ENCODE results near the gene ATP5PO.

Gene ATP5PO

DNA sequence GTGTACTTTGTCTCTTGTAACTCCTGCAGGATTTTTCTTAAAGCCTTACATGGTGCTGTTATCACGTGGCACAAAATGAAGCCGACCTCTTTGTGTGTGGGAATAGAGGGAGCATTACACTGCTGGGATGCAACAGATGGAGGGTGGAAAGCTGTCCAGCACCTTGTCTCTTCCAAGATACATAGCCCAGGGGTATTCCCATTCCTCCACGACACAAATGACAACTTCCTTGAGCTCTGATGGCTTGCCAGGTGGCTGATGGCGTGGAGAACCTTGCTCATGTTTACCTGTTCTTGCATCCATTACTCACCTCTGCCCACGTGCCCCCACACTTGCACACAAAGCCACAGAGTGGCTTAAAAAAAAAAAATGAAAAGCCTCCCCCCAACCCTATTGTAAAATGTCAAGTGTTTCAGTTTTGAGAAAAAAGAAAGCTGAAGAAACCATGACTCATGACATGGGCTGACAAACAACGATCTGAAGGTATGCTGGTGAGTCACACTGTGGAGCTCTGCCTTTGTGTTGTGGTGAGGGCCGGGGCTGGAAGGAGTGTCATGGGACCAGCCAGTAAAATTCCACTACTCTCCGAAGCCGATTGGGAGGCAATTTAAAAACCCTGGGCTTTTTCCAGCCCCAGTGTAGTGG lies 32.0 kb upstream of the ATP5PO start:
- Mint-ChIP-seq H3K27me3 (no peaks in the 10 kb centered on the region), H3K4me3 (peak overlapping the region; percentile 65), H3K27ac (peak overlapping the region; percentile 96), H3K9me3 (peaks cover 7% of the 10 kb centered on the region), H3K4me1 (peaks cover 59% of the 10 kb centered on the region), H3K36me3 (peaks cover 9% of the 10 kb centered on the region)
- ATAC-seq = peak; percentile 88

DNA sequence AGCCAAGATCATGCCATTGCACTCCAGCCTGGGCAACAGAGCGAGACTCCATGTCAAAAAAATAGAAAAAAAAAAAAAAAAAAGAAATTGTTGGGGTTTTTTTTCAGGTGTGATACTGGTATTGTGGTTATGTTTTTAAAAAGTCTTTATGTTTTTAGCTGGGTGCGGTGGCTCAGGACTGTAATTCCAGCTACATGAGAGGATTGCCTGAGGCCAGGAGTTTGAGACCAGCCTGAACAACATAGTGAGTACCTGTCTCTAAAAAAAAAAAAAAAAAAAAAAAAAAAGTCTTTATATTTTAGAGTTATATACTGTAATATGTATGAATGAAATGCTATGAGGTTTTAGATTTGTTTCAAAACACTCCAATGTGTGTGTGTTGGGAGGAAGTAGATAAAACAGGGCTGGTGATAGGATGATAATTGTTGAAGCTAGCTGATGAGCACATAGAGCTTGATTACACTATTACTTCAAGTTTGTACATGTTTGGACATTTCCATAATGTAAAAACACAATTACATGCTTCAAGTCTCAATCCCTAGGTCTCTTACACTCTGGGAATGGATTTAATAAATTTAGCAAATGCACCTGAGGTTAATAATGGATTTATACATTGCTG lies 30.2 kb upstream of the ATP5PO start:
- ATAC-seq = no peak
- Mint-ChIP-seq H3K36me3 (peaks cover 9% of the 10 kb centered on the region), H3K9me3 (peaks cover 7% of the 10 kb centered on the region), H3K27ac (peak overlapping the region; percentile 96), H3K4me1 (peaks cover 45% of the 10 kb centered on the region), H3K4me3 (no peak overlapping the region), H3K27me3 (no peaks in the 10 kb centered on the region)

DNA sequence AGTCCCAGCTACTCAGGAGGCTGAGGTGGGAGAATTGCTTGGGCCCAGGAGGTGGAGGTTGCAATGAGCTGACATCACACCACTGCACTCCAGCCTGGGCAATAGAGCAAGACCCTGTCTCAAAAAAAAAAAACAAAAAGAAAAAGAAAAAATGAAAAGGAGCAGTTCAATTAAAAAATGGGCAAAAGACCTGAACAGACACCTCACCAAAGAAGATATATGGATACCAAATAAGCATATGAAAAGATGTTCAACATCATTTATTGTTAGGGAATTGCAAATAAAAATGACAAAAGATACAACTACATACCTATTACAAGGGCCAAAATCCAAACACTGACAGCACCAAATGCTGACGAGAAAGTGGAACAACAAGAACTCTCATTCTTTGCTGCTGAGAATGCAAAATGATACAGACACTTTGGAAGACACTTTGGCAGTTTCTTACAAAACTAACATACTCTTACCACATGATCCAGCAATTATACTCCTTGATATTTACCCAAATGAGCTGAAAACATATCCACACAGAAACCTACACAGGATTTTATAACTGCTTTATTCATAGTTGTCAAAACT lies 28.7 kb upstream of the ATP5PO start:
- Mint-ChIP-seq H3K27ac (peak overlapping the region; percentile 4), H3K4me1 (peaks cover 39% of the 10 kb centered on the region), H3K27me3 (no peaks in the 10 kb centered on the region), H3K9me3 (peaks cover 7% of the 10 kb centered on the region), H3K36me3 (peaks cover 4% of the 10 kb centered on the region), H3K4me3 (no peak overlapping the region)
- no peak for ATAC-seq

DNA sequence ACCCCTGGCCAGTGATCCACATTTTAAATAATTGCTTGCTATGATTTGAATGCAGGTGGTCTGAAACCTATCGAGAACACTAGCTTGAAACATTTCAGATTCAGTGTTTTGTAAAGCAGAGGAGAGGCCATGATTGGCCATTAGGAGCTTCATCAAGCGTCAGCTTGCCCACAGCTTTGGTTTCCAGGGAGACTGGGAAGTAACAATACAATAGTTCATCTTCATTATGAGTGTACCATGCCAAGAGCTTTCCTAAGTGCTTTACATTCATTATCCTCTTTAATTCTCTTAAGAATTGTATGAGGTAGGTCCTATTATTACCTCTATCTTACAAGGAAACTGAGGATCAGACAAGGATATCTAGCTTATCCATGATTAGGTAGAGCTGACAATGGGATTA lies 27.7 kb upstream of the ATP5PO start:
- Mint-ChIP-seq H3K36me3 (peaks cover 4% of the 10 kb centered on the region), H3K27me3 (no peaks in the 10 kb centered on the region), H3K4me3 (no peak overlapping the region), H3K9me3 (peaks cover 7% of the 10 kb centered on the region), H3K27ac (no peak overlapping the region), H3K4me1 (peaks cover 29% of the 10 kb centered on the region)
- ATAC-seq = no peak

DNA sequence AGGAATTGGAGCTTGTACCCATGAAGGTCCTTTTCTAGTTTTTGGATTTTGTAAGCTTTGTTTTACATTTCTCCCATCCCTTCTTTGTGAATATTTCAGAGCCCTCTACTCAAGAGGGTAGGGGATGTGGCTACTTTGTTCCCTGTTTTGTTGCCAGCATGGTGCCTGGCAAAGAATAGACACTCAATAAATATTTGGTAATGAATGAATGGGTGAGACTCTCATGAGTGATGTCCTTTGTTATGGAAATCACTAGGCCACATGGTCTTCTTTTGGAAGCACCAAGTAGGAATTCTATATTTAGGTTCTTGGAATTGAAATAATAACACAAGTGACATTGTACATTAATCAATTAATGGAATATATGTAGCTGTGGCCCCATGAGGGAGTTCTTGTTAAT lies 26.8 kb upstream of the ATP5PO start:
- Mint-ChIP-seq H3K9me3 (peaks cover 7% of the 10 kb centered on the region), H3K27ac (no peak overlapping the region), H3K4me3 (no peak overlapping the region), H3K27me3 (no peaks in the 10 kb centered on the region), H3K36me3 (peaks cover 4% of the 10 kb centered on the region), H3K4me1 (peaks cover 21% of the 10 kb centered on the region)
- no peak for ATAC-seq

DNA sequence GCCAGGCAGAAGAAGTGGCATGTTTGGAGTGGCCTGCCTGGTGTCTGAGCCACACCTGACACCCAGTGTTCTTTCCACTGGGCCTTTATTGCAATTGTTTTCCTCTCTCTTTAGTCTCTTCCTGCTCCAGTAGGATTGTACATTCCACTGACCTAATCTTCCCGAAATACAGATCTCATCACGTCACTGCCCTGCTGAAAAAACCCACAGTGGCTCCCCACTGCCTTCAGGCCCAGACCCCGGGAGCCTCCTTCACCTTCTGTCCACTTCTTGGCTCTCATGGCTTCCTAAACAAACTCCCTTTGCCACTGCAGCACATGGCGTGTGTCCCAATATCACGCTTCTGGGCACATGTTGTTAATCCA lies 25.3 kb upstream of the ATP5PO start:
- peaks cover 16% of the 10 kb centered on the region for H3K4me1 Mint-ChIP-seq
- H3K4me3 Mint-ChIP-seq = no peak overlapping the region

DNA sequence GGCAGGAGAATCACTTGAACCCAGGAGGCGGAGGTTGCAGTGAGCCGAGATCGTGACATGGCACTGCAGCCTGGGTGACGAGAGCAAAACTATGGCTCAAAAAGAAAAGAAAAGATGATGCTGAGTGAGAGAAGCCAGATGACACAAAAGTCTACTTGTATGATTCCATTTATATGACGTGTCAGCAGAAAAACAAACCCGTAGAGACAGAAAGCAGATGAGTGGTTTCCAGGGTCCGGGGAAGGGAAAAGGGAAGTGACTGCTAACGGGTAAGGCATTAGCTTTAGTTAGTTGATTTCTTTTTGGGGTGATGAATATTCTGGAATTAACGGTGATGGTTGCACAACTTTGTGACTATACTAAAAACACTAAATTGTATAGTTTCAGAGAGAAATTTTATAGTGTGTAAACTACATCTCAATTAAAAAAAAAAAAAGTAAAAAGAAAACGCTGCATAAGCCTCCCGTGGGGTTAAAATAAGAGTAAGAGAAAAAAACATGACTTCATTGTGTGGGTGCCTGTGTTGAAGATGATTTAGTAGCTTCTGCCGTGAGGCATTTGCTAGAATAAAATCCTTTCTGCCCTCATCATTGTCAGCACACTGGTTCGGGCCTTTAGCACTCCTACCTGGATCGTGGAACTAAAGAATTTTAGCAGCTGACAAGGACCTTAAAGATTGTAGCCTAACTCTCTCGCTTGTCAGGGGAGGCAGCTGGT lies 24.7 kb upstream of the ATP5PO start:
- Mint-ChIP-seq H3K4me3 (no peak overlapping the region), H3K9me3 (peaks cover 7% of the 10 kb centered on the region), H3K4me1 (peaks cover 16% of the 10 kb centered on the region), H3K36me3 (peaks cover 4% of the 10 kb centered on the region), H3K27me3 (no peaks in the 10 kb centered on the region), H3K27ac (peak overlapping the region; percentile 0)
- ATAC-seq = peak; percentile 59

More for the DNA sequence above, 25.3 kb upstream of the ATP5PO start:
- H3K27me3 Mint-ChIP-seq = no peaks in the 10 kb centered on the region
- H3K36me3 Mint-ChIP-seq = peaks cover 4% of the 10 kb centered on the region
- H3K9me3 Mint-ChIP-seq = peaks cover 7% of the 10 kb centered on the region
- peak overlapping the region; percentile 0 for H3K27ac Mint-ChIP-seq
- no peak for ATAC-seq

DNA sequence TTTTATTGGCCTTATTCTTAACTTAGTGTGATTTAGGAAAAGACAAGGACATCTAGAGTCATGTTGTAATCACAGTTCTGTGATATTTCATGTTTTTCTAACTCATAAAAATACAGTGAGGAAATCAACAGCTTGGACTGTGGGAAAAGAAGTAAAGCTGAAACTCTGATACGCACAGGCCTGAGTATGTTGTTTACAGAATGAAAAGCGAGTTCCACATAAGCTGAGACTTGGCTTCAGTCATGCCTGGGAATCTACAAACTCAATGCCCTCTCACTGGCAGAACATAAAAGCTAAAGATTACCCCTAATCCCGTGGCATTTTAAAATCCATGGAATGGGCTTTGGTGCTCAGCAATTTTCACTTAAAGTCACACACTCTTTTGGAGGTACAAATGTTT lies 23.6 kb upstream of the ATP5PO start:
- Mint-ChIP-seq H3K4me3 (no peak overlapping the region), H3K4me1 (peaks cover 16% of the 10 kb centered on the region), H3K27me3 (no peaks in the 10 kb centered on the region), H3K36me3 (no peaks in the 10 kb centered on the region), H3K9me3 (peaks cover under 1% of the 10 kb centered on the region), H3K27ac (no peak overlapping the region)
- ATAC-seq = no peak

DNA sequence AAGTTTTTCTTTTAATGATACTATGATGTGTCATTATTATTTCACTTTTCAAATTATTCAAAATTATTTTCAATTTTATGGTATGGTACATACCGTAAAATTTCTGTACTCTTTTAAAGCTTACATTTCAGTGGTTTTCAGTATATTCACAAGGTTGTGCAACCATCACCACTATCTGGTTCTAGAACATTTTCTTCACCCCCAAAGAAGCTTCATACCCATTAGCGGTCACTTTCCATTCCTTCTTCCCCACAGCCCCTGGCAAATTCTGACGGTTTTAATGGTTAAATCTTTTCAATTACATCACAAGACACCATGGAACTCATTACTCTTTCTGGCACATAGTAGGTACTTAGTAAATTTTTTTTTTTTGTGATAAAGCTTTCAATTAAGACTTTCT lies 22.8 kb upstream of the ATP5PO start:
- Mint-ChIP-seq H3K9me3 (no peaks in the 10 kb centered on the region), H3K36me3 (no peaks in the 10 kb centered on the region), H3K4me3 (no peak overlapping the region)

DNA sequence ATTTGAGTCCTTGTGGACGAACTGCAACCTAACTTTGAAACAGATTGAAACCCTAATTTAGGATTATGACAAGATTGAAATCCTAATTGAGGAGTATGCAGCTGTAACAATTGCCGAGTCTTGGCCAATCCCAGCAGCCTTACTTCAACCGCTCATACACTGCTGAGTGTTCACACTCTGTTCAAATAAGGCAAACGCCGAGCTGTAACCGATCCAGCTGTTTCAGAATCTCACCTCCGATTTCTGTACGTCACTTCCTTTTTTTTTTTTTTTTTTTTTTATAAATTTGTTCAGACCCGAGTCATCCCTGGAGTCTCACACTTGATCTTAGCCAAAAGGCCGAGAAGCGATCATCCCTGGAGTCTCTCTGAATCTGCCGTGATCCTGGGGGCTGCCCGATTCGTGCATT lies 22.3 kb upstream of the ATP5PO start:
- Mint-ChIP-seq H3K27ac (no peak overlapping the region), H3K4me1 (peaks cover 16% of the 10 kb centered on the region), H3K9me3 (no peaks in the 10 kb centered on the region), H3K36me3 (no peaks in the 10 kb centered on the region), H3K4me3 (peak overlapping the region; percentile 18), H3K27me3 (no peaks in the 10 kb centered on the region)
- ATAC-seq = peak; percentile 70

More for the DNA sequence above, 22.8 kb upstream of the ATP5PO start:
- Mint-ChIP-seq H3K4me1 (peaks cover 16% of the 10 kb centered on the region), H3K27ac (no peak overlapping the region), H3K27me3 (no peaks in the 10 kb centered on the region)
- no peak for ATAC-seq

DNA sequence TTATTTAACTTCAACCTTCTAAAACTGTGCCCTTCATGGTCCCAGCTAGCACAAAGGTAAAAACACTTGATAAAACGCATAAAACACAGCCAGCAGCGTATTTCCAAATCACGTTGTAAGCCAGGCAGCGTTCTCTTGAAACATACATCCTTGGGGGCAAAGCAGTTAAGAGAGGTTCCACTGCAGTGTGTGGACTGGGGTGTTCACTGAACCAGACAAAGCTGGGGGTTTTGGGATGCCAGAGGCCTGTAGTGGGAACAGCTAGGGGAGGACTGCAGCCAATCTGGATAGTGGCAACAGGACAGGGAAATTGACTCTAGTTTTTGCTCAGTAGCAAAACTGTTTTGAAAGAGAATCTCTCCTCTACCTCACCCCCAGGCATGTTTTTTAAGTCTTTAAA lies 21.5 kb upstream of the ATP5PO start:
- no peak overlapping the region for H3K4me3 Mint-ChIP-seq
- peaks cover 19% of the 10 kb centered on the region for H3K4me1 Mint-ChIP-seq
- no peaks in the 10 kb centered on the region for H3K9me3 Mint-ChIP-seq
- ATAC-seq = no peak
- H3K27ac Mint-ChIP-seq = no peak overlapping the region
- H3K27me3 Mint-ChIP-seq = no peaks in the 10 kb centered on the region
- no peaks in the 10 kb centered on the region for H3K36me3 Mint-ChIP-seq

DNA sequence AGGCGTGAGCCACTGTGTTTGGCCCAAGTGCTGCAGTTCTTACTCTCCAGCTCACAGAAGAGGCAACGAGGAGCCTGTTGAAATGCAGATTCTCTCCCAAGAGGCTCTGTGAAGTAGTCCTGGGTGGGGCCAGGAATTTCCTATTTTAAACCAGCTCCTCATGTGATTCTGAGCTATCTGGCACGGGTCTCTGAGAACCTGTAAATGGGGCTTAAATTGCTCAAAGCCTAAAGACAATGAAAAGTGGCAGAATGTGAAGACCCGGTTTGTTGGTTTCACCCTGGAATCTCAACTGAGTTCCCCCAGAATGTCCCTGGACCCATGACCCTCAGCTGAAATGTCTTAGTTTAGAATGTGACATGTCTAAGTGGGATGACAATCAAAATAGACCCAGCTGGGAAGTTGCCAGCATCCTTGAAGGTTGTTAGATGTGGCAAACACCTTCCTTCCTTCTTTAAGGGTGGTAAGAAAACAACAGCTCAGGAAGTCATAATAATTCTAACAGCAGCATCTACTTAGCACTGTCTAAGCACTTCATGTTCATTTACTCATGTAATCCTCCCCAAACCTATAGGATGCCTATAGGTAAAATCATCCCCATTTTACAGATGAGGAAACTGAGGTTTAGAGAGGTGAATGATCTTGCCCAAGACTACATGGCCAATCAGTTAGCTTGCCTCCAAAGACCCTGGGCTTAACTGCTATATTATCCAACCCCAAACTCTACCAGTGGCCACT lies 20.9 kb upstream of the ATP5PO start:
- peaks cover 22% of the 10 kb centered on the region for H3K4me1 Mint-ChIP-seq
- H3K27ac Mint-ChIP-seq = no peak overlapping the region
- no peaks in the 10 kb centered on the region for H3K27me3 Mint-ChIP-seq
- H3K36me3 Mint-ChIP-seq = no peaks in the 10 kb centered on the region
- H3K9me3 Mint-ChIP-seq = no peaks in the 10 kb centered on the region
- ATAC-seq = no peak
- no peak overlapping the region for H3K4me3 Mint-ChIP-seq

DNA sequence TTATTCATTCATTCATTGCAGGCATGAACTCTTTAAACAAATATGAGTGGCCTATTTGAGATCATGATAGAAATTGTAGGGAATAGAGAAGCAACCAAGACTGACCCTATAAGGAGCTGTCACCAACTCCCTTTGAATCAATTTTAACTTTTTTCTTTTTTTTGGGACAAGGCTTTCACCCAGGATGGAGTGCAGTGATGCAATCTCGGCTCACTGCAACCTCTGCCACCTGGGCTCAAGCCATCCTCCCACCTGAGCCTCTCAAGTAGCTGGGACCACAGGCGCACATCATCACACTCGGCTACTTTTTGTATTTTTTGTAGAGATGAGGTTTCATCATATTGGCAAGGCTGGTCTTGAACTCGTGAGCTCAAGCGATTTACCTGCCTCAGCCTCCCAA lies 17.1 kb upstream of the ATP5PO start:
- Mint-ChIP-seq H3K4me1 (peaks cover 16% of the 10 kb centered on the region), H3K36me3 (no peaks in the 10 kb centered on the region), H3K9me3 (no peaks in the 10 kb centered on the region), H3K27me3 (no peaks in the 10 kb centered on the region), H3K4me3 (no peak overlapping the region), H3K27ac (peak overlapping the region; percentile 85)
- ATAC-seq = no peak

DNA sequence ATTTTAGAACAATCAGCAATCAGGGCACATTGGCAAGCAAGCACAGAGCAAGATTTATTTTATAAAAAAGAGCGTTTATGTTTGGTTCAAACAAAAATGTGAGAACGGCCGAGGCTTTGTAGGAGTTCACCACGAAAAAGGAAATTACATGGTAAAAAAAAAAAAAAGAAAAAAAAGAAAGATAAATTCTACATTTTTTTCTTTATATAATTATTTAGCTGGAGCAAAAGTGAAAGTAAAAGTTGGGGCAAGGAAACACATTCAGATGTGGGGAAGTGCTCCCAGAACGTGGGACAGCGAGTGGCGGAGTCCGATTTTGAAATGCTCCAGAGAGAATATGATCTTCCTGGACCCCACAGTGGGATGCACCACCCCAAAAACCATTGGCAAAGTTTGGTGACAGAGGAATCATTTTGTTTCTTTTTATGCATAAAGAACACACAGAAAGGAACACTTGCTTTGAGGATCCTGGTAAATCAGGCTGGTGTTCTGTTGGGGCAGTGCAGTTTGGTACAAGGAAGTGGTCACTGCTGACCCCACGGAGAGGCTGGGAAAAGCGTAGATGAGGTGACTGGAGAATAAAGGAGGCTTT lies 16.3 kb upstream of the ATP5PO start:
- peaks cover 10% of the 10 kb centered on the region for H3K4me1 Mint-ChIP-seq
- H3K36me3 Mint-ChIP-seq = no peaks in the 10 kb centered on the region
- peak overlapping the region; percentile 77 for H3K4me3 Mint-ChIP-seq
- H3K9me3 Mint-ChIP-seq = no peaks in the 10 kb centered on the region
- ATAC-seq = no peak
- H3K27me3 Mint-ChIP-seq = no peaks in the 10 kb centered on the region
- H3K27ac Mint-ChIP-seq = peak overlapping the region; percentile 85
